Sciatic nerve (tissue), 2 donors: ENCODE measurements around the gene CERS1. TPM values are rescaled to one million over a fixed set of nuclear protein-coding genes. Genes with fewer than 3 reads are reported as not detected.

Experiments
- ATAC-seq: fragments of 200-7000 bp; cut with Tn5 transposase; one replicate; pipeline ENCODE4 v1.9.1; 2020; ENCODE audit warnings: mild to moderate bottlenecking, moderate library complexity
- DNase-seq: peaks from one replicate; pipeline ENCODE4 v3.0.0-alpha.2; 2020; ENCODE audit warnings: low spot score
- intact Hi-C: fragments of 100-400 bp; cut with DNase I; formaldehyde crosslinking; loops from one replicate; pipeline ENCODE4 v1.14.2; 2022
- total RNA-seq: library from RNA; stranded (reverse); fragmentation: NEBNext Ultra II Directional; extraction: Animal tissue kit (Norgen Biotek cat#: 25700); gene quantifications from one replicate; pipeline ENCODE4 v1.2.1, GENCODE V29; 2021
- donor health status: DM: no; HTN: no; CAD: no.
- donor health status: DM: no; HTN: no; CAD: no.

The CERS1 gene
- total RNA-seq, 1 donor from 2014 or later = 19.7 TPM

DNA sequence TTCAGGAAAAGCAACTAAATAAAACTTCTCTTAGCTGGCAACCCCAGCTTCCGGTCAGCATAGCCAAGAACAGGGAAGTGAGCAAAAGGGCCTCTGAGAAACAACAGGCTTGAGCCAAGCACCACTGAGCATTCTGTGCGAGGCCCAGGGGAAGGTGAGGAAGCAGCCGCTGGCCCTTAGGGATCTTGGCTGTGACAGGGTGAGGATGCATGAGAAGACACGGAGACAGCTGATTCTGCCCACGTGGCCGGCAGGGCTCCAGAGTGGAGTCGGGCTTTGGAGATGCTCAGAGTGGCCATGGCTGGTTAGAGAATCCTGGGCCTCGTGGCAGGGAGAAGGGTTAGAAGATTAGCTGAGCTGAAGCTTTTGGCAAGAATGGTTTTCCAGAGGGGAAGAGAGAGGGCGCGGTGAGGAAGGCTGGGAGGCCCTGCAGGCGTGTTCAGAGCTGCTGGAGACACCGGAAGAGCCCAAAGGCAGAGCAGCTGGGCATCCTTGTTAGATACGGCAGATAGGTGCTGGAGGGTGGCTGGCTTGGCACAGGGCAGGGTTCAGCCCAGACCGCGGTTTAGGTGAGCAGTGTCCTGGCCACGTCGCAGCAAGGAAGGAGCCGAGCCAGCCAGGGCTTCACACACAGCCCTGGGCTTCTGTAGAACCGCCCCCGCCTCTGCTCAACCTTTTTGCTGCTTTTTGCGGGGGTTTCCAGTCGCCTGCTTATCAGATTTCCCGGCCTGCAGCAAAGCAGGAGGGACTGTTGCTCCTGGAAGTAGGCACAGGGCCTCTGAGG, 46.9 kb downstream of the CERS1 start:
- ATAC-seq (peak; percentile 78), DNase-seq (peak; percentile 74)
- intact Hi-C loops = loop anchor here (5.0 to 10.0 kb wide), 2 partner anchors 257 to 394 kb away; no protein-coding TSS in a partner anchor

DNA sequence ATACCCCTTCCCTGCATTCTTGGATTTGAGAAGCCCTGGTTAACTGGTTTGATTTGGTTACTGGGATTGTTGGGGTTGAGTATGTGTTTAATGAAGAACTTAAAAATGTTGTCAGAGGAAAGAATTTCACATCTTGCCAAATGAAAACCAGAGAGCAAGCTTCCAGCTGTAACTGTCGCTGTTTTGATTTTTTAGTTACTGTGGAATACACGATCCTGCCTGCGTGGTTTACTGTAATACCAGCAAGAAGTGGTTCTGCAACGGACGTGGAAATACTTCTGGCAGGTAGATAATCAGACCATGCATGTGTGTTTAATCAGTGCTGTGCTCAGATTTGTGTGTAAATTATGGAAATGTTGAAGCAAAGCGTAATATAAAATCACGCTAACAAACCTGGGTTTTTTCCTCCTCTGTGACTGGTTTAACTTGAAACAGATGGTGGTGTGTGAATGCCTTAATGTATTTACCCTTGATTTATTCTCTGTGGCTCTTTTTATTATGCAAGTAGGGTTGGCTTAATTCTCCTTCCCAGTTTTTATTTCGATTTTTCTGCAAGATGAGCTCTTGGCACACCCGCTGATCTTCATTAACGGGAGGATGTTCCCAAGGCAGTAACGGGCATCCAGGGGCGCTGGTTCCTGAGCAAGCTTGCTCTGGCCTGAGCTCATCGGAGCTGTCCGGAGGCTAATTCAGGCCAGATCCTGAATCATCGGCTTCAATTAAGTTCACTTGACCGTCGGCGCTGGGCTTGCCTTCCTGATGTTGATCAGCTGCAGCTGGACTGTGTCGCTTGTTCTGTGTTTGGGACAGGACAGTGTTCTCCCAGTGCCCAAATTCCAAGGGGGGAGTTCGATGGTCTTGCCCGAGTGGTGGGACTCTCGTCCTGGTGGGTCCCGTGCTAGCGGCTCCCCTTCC, 48.2 kb downstream of the CERS1 start:
- ATAC-seq (peak; percentile 43), DNase-seq (no peak)
- intact Hi-C loops = loop anchor here (5.0 to 10.0 kb wide), 2 partner anchors 256 to 393 kb away; no protein-coding TSS in a partner anchor

DNA sequence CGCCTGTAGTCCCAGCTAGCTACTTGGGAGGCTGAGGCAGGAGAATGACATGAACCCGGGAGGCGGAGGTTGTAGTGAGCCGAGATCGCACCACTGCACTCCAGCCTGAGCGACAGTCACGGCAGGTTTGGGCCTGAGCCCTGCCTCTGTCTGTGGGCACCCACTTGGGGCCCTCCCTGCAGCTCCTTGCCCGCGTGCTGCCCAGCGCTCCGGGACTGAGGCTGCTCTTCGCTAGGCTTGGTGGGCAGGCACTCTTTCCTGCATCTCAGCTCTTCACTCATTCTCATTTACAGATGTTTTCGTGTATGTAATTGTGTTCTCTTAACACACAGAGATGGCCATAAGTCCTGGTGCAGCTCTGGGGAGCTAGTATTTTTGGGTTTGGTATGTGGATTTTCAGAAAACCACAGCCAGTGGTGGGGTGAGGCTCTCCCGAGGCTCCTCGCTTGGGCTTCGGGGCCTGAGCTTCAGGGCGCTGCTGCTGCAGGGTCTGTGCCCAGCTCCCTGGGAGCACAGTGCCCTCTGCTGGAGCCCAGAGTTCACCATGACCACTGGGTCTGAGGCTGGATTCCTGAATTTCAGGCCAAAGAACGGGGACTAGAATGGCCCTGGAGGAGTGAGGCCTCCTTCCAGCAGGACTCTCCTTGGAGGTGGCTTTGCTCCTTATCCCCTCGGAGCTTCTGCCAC, 49.0 kb downstream of the CERS1 start:
- peak; percentile 88 for ATAC-seq
- intact Hi-C loops = loop anchor here (5.0 to 10.0 kb wide), 2 partner anchors 255 to 392 kb away; no protein-coding TSS in a partner anchor
- DNase-seq = peak; percentile 91

DNA sequence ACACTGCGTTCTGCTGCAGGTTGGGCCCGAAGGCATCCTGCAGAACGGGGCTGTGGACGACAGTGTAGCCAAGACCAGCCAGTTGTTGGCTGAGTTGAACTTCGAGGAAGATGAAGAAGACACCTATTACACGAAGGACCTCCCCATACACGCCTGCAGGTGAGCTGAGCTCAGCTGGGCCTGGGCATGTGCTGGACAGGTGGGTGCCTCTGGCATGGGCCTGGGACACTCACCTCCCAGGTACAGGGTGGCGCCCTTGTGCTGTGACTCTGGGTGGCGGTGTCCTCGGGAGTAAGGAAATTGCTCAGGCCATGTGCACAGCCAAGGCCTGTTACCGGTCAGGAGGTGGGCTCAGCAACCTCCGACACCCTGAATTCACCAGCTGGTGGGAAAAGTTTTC, 50.0 kb downstream of the CERS1 start:
- intact Hi-C loops = loop anchor here (5.0 to 10.0 kb wide), 2 partner anchors 254 to 391 kb away; no protein-coding TSS in a partner anchor
- DNase-seq (no peak), ATAC-seq (no peak)

DNA sequence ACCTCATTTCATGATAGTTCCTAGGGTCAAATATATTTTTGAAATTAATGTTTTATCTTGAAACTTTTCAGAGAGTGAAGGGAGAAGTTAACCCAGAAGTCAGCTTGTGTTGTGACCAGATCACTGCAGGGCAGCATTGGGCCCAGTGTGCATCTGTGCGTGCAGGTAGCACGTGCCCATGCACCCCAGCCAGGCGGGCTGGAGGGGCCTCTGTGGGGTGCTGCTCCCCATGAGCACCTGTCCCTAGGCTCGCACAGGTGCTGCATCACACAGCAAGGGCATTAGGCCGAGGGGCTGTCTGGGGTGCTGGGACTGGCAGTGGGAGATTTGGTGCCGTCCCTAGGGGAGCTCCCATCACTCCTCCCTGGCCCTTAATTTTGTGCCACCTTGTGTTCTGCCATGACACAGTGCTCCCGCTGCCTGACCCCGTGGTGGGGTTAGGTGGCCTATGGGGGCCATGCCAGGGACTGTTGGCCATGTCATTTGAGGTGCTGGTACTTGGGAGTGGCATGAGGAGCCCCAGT, 51.1 kb downstream of the CERS1 start:
- DNase-seq (no peak), ATAC-seq (no peak)
- intact Hi-C loops = loop anchor here (5.0 to 10.0 kb wide), 2 partner anchors 253 to 390 kb away; no protein-coding TSS in a partner anchor

DNA sequence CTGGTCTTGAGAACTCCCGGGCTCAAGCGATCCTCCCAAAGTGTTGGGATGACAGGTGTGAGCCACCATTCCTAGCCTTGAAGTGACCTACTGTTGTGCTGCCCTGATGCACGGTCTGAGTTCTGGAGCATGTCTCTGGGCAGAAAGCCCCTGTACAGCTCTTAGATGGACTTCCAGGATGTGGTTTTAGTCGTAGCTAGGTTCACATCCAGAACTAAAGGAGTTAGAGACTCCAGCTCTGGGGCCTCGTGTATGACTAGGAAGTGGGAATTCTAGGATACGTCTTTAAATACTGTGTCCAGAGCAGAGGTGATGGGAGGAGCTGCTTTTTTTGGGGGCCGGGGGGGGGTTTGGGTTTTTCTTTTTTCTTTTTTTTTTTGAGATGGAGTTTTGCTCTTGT, 52.0 kb downstream of the CERS1 start:
- DNase-seq (no peak), ATAC-seq (no peak)
- intact Hi-C loops = loop anchor here (10.0 kb wide), 1 partner anchor 389 kb away; no protein-coding TSS in a partner anchor

DNA sequence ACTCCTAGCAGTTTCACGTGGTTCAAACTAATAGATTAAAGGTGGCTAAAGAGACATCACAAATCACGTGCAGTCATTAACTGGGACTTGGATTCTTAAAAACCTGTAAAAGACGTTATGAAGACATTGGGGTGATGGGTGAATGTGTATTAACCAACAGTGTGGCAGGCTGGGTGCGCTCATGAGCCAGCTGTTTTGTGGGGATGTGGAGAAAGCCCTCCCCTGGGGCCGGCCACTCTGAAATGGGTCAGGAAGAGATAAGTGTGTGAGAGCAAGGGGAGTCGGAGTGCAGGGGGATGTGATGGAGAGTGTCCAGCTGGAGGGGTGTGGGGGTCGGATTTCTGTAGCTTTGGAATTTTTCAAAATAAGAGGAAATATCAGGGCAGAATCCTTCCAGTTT, 53.8 kb downstream of the CERS1 start:
- ATAC-seq = no peak
- intact Hi-C loops = loop anchor here (10.0 kb wide), 1 partner anchor 387 kb away; no protein-coding TSS in a partner anchor
- DNase-seq = no peak

DNA sequence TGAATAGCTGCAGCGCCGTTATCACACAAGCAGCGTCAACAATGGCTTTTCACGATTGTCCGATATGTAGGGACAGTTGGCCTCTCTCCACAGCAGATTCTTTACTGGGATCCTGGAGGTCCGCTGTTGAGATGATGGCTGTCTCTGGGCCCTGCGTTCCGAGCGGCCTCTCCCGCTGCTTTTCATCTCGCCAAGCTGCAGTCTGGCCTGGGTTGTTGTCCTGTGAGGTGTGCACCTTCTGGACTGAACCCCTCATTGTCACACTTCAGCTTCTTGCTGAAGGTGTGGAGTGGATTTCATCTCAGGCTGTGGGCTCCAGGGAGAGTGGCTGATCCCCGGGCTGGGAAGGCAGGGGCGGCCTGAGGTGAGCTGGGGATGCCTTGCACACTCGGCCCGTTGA, 54.6 kb downstream of the CERS1 start:
- intact Hi-C loops = loop anchor here (10.0 kb wide), 1 partner anchor 387 kb away; no protein-coding TSS in a partner anchor
- DNase-seq (no peak), ATAC-seq (no peak)

DNA sequence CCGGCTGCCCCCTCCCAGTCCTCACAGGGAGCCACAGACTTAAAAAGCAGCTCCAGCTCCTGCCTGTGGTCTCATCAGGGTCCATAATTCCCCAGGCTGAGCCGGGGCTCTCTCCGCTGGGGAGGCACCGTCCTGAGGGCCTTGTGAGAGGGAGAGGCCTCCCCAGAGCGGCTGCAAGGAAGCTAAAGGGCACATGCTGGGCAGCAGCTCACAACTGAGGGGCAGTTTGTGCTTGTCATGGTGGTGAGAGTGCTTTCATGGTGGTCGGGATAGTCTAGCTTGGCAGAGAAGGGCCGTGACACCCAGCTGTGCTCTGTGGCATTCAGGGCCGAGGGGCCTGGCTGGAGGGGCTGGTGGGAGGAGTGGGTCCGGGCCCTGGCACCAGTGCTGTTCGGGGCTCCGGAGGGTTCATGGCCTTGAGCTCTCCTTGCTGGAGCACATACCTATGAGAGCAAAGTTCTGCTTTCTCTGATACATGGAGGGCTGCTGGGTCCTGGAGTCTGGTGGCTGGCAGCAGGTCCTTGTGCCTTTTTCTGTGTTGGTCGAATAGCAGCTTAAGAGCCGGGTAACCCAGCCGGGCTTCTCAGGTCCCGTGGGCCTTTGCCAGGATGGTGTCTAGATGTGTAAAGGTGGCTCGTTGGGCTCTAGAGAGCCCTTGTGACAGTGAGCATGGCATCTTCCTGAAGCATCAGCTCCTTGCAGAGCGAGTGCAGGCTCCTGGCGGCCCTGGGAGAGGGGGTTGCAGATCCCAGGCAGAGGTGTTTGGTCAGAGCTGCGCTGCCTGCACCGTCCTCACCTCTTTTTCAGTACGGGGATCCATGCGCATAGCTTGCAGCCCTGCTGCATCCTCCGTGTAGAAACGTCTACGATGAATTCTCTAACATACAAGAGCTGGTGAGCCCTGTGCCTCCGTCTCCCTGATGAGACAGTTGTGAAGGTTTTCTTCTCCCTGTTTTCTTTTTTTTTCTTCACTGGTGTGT, 55.4 kb downstream of the CERS1 start:
- no peak for ATAC-seq
- intact Hi-C loops = loop anchor here (10.0 kb wide), 1 partner anchor 386 kb away; no protein-coding TSS in a partner anchor
- no peak for DNase-seq

DNA sequence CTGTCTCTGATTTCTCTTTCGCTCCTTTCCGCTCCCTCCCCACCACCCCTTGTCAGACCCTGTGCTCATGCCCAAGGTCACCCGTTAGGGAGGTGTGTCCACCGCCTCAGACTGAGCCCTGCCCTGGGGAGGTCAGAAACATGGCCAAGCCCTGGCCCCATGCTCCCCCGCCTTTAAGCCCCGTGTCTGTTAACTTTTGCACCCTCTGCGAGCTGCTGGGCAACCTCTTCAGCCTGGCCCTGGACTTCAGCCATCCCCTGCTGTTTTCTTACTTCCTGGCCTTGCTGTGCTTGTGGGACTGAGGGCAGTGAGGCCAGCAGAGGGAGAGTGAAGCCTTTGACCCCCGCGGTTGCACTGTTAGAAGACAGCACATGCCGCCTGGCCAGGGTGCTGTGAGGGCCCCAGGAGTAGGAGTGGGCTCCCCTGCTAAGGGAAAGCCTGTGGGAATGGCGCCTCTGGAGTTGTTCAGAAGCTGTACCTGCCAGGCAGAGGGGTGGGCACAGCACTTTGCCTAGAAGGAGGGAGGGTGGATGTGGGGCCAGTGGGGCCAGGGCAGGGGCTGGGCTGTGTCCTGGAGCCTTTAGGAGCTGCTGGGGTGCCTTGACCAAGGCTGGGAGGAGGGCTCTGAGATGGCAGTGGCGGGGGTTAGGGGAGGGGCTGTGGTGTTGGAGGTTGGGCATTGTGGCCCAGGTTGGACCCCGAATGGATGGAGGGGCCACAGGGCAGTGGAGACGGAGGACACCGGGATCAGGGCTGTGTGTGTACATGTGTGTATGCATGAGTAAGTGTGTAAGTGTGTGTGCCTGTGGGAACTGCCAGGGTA, 56.3 kb downstream of the CERS1 start:
- intact Hi-C loops = loop anchor here (10.0 kb wide), 1 partner anchor 385 kb away; no protein-coding TSS in a partner anchor
- ATAC-seq (peak; percentile 9), DNase-seq (no peak)

DNA sequence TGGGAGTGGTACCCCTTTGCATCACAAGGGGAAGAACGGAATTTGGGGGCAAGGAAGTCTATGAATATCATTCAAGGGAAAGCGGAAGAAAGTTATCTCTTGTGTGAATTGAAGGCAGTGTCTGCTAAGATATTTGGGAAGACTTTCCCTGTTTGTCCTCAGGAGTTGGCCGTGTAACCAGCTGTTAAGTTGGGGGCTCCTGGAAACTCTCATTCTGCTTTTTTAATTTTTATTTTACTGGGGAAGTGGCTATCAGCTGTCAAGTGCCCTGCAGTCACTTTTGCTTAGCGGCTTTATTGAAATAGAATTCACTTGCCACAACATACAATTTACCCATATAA, 61.3 kb downstream of the CERS1 start:
- intact Hi-C loops = no loop called here

DNA sequence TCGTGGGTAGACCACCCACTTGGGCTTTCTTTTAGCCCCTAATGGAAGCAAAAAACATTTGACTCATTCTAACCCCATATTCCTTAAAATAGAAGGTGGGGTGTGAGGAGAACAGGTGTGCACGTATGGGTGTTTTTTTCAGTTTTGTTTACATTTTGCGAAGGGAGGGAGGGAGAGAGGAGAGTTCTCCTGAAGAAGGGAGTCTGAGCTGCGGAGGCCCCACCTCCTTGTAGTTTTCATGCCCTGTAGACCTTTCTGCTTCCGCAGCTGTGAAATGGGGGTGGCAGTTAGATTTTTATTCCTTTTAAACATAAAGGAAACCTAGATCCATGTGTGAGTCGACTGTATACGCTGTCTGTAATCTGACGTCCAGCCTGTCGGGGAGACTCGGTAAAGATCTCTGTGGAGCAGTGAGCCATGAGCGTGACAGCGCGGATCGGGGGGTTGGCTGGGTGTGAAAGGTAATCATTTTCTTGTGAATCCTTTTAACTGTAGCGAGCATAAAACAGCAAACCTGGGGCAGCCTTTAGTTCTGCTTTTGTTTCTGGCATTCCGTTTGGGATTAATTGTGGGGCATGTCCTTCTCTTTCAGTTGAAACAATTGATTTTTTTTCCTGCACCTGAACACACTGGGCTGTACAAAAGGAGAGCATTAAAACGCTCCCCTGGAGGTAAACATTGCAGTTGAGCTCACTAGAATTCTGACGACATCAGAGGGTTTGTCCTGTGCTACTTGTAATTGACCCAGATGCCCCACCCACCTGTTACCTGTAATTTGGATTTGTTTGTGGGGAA, 61.9 kb downstream of the CERS1 start:
- intact Hi-C loops = no loop called here
- ATAC-seq (no peak), DNase-seq (no peak)

More for the DNA sequence above, 61.3 kb downstream of the CERS1 start:
- ATAC-seq (no peak), DNase-seq (no peak)

DNA sequence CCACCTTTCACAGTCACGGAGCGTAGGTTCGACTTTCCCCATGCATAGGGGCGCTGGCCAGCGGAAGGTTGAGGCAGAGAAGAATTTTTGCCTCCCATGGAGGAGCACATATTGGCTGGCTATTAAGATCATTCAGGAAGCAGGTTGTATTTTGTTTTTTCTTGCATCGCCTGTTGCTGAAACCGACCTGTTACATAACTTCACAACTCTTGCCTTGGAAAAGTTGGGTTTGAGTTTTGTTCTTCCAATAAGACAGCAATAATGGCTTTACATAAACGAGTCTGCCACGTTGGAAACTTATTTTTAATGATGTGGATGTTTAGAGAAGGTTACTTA, 62.8 kb downstream of the CERS1 start:
- intact Hi-C loops = no loop called here
- ATAC-seq = no peak
- DNase-seq = no peak

DNA sequence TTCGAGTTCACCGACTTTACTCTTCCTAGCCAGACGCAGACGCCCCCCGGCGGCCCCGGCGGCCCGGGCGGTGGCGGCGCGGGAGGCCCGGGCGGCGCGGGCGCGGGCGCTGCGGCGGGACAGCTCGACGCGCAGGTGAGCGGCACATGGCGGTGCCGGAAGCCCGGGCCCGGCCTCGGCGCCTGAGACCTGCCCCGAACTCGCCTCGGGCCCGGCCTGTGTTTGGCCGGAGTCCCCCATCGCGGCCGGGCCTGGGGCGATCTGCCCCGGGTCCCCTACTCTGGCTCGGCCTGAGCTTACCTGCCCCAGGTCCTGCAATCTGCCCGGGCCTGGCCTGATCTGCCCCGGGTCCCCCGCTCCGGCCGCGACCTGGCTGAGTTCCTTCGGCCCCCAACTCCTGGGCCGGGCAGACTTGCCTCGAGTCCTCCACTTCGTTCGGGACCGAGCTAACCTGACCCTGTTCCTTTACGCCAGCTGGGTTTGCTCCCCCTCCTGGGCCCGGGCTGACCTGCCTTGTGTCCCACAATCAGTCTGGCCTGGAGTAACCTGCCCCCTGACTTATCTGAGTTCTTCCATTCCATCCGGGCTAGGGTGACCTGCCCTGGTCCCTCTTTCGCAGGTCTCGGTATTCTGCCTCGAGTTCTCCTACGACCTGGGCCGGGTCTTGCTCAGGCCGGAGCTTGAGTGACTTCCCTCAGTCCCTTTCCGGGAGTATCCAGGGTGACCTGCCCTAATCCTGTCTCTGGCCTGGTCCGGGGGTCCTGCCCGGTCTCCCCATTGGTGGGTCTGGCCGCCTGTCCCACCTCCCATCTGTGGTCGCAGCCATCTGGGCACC, 63.4 kb downstream of the CERS1 start:
- ATAC-seq = peak; percentile 6
- intact Hi-C loops = no loop called here
- DNase-seq = no peak
